Measurements from ENCODE around the gene ADPRHL1. TPM values are rescaled to one million over a fixed set of nuclear protein-coding genes. Genes with fewer than 3 reads are reported as not detected.

The ADPRHL1 gene
- total RNA-seq, 1 donor from 2014 or later = 0.22 TPM

DNA sequence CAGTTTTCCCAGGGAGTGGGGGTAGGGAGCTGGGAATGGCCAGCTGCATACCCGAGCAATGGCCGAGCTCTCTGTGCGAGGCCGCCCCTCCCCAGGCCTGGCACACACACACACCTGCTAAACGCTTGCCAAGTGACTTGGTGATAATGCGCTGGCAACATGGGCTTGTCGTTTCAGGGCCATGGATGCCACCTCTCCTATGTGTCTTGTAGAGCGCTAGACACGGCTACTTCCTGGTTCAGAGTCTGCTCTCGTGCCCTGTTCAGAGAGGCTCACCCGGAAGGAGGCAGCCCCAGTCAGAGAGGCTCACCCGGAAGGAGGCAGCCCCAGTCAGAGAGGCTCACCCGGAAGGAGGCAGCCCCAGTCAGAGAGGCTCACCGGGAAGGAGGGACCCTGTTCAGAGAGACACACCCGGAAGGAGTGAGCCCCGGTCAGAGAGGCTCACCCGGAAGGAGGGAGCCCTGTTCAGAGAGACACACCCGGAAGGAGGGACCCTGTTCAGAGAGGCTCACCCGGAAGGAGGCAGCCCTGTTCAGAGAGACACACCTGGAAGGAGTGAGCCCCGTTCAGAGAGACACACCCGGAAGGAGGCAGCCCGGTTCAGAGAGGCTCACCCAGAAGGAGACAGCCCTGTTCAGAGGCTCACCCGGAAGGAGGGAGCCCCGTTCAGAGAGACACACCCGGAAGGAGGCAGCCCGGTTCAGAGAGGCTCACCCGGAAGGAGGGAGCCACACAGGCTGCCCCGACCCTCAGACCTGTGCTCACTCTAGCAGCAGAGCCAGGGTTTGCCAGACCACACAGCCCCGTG is 4.2 kb downstream of the ADPRHL1 start:
- Histone ChIP-seq H2AFZ (replicated peaks) (no peak overlapping the region), H3K27me3 (no peaks in the 10 kb centered on the region), H3K9ac (no peak overlapping the region), H3K27ac (no peak overlapping the region), H3F3A (ENCODE audit: low read depth) (no peaks in the 10 kb centered on the region), H3K36me3 (no peaks in the 10 kb centered on the region), H3K4me2 (no peak overlapping the region), H3K4me3 (no peak overlapping the region), H3K4me1 (no peaks in the 10 kb centered on the region), H3K79me2 (ENCODE audit: low read depth) (no peaks in the 10 kb centered on the region), H3K9me3 (ENCODE audit: low read depth) (no peaks in the 10 kb centered on the region), H4K20me1 (ENCODE audit: low read depth) (no peaks in the 10 kb centered on the region)
- Mint-ChIP-seq H3K4me1 (peaks cover 11% of the 10 kb centered on the region), H3K27me3 (ENCODE audit: insufficient read depth, low read depth) (peaks cover 3% of the 10 kb centered on the region), H3K4me3 (no peak overlapping the region), H3K9me3 (no peaks in the 10 kb centered on the region), H3K36me3 (peaks cover 10% of the 10 kb centered on the region), H3K27ac (peak overlapping the region; percentile 83)
- TF ChIP-seq, protein P1, sequence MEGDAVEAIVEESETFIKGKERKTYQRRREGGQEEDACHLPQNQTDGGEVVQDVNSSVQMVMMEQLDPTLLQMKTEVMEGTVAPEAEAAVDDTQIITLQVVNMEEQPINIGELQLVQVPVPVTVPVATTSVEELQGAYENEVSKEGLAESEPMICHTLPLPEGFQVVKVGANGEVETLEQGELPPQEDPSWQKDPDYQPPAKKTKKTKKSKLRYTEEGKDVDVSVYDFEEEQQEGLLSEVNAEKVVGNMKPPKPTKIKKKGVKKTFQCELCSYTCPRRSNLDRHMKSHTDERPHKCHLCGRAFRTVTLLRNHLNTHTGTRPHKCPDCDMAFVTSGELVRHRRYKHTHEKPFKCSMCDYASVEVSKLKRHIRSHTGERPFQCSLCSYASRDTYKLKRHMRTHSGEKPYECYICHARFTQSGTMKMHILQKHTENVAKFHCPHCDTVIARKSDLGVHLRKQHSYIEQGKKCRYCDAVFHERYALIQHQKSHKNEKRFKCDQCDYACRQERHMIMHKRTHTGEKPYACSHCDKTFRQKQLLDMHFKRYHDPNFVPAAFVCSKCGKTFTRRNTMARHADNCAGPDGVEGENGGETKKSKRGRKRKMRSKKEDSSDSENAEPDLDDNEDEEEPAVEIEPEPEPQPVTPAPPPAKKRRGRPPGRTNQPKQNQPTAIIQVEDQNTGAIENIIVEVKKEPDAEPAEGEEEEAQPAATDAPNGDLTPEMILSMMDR (IDR thresholded peaks at IDR 0.05) = no peak
- TF ChIP-seq EZH2phosphoT487 (IDR thresholded peaks at IDR 0.05) = no peak
- no peak for TF ChIP-seq EZH2 (IDR thresholded peaks at IDR 0.05)
- DNase-seq (ENCODE audit: low spot score) = no peak

- Mint-ChIP-seq H3K4me1 (peaks cover 9% of the 10 kb centered on the region), H3K36me3 (peaks cover 10% of the 10 kb centered on the region), H3K9me3 (no peaks in the 10 kb centered on the region), H3K4me3 (no peak overlapping the region), H3K27me3 (ENCODE audit: insufficient read depth, low read depth) (peaks cover 3% of the 10 kb centered on the region), H3K27ac (peak overlapping the region; percentile 83)
- H3K79me2 ChIP-seq (ENCODE audit: low read depth) = no peaks in the 10 kb centered on the region
- no peaks in the 10 kb centered on the region for H3K4me1 ChIP-seq
- no peaks in the 10 kb centered on the region for H3K36me3 ChIP-seq
- no peak overlapping the region for H3K4me2 ChIP-seq
- H4K20me1 ChIP-seq (ENCODE audit: low read depth) = no peaks in the 10 kb centered on the region
- DNase-seq (ENCODE audit: low spot score) = no peak
- TF ChIP-seq, protein P1 (IDR thresholded peaks at IDR 0.05) = no peak
- TF ChIP-seq EZH2phosphoT487 (IDR thresholded peaks at IDR 0.05) = no peak
- no peak for TF ChIP-seq EZH2 (IDR thresholded peaks at IDR 0.05)
- no peaks in the 10 kb centered on the region for H3K9me3 ChIP-seq (ENCODE audit: low read depth)
- no peak overlapping the region for H2AFZ ChIP-seq (replicated peaks)
- H3K4me3 ChIP-seq = no peak overlapping the region
- H3K27ac ChIP-seq = no peak overlapping the region
- H3K27me3 ChIP-seq = no peaks in the 10 kb centered on the region
- H3F3A ChIP-seq (ENCODE audit: low read depth) = no peaks in the 10 kb centered on the region
- H3K9ac ChIP-seq = no peak overlapping the region
Observed at GRCh38 chr13:113448545-113448884, 4.8 kb downstream of the ADPRHL1 start.

DNA sequence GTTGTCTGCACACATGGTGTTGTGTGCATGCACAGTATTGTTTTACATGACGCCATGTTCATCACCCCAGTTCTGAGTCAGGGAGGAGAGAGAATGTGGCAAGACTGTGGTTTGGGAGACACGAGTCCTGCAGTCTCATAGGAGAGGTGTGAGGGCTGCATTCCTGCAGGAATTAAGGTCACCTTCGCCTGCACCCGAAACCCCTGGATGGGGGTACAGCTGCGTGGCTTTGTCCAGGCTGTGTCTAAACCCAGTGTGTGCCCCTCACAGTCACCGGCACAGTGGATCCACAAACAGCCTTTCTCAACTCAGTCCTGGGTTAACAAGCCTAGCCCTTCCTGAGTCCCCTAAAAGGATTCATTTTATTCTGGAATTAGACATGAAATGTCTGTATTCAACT is 5.7 kb downstream of the ADPRHL1 start:
- Histone ChIP-seq H3K4me1 (no peaks in the 10 kb centered on the region), H2AFZ (replicated peaks) (no peak overlapping the region), H4K20me1 (ENCODE audit: low read depth) (no peaks in the 10 kb centered on the region), H3K79me2 (ENCODE audit: low read depth) (no peaks in the 10 kb centered on the region), H3K4me2 (no peak overlapping the region), H3K9ac (no peak overlapping the region), H3K27ac (no peak overlapping the region), H3K36me3 (no peaks in the 10 kb centered on the region), H3K4me3 (no peak overlapping the region), H3K9me3 (ENCODE audit: low read depth) (no peaks in the 10 kb centered on the region), H3F3A (ENCODE audit: low read depth) (no peaks in the 10 kb centered on the region), H3K27me3 (no peaks in the 10 kb centered on the region)
- H3K36me3 Mint-ChIP-seq = peaks cover 17% of the 10 kb centered on the region
- H3K9me3 Mint-ChIP-seq = peaks cover 2% of the 10 kb centered on the region
- peaks cover 3% of the 10 kb centered on the region for H3K27me3 Mint-ChIP-seq (ENCODE audit: insufficient read depth, low read depth)
- no peak overlapping the region for H3K4me3 Mint-ChIP-seq
- DNase-seq (ENCODE audit: low spot score) = no peak
- TF ChIP-seq, protein P1 (IDR thresholded peaks at IDR 0.05) = no peak
- TF ChIP-seq EZH2phosphoT487 (IDR thresholded peaks at IDR 0.05) (no peak), EZH2 (IDR thresholded peaks at IDR 0.05) (no peak)
- H3K4me1 Mint-ChIP-seq = peaks cover 4% of the 10 kb centered on the region
- H3K27ac Mint-ChIP-seq = no peak overlapping the region
